Spleen (tissue), 7 donors: ENCODE measurements around the gene GRAMD1B.

Source experiments
- CTCF ChIP-seq, 11 experiments: fragments of 200-600 bp in 7 of 11; fragments of 450-650 bp in 4 of 11; sonication (generic) in 4 of 11; IDR thresholded peaks in 8 of 11; conservative IDR thresholded peaks in 3 of 11; 1 replicate in 7 of 11; 2 replicates in 4 of 11; pipeline versions ENCODE4 v1.4.0 to v1.8.0; 2016 to 2021; ENCODE audit warnings: antibody characterized with exemption in 11 of 11, inconsistent platforms in 4 of 11, mild to moderate bottlenecking in 1 of 11
- POLR2A ChIP-seq, 3 donors: fragments of 450-650 bp; IDR thresholded peaks; one replicate each; pipeline ENCODE4 v1.5.1; 2017; ENCODE audit warnings: antibody characterized with exemption in 3 of 3, mild to moderate bottlenecking in 1 of 3
- donor health status: DM: no; HTN: no; CAD: no; lungs with moderate emphysema.
- donor health status: DM: no; HTN: no; CAD: no.
- donor health status: DM: no; HTN: no; CAD: no.

GRCh38 chr11:123405123-123405592 is 24.9 kb upstream of the GRAMD1B start:
- TF ChIP-seq CTCF (IDR thresholded peaks at IDR 0.05 in 8 of 11, conservative IDR thresholded peaks at IDR 0.05 in 3 of 11) (no peak), POLR2A (IDR thresholded peaks at IDR 0.05) (no peak)
